PFSK-1 (cell line): ENCODE data around the gene PATL1.

ENCODE experiments used
- FOXP2 ChIP-seq: optimal IDR thresholded peaks from 2 replicates; pipeline ENCODE3; 2011; ENCODE audit warnings: borderline replicate concordance, control low read depth, inconsistent platforms; ENCODE audit not compliant: insufficient read depth; ENCODE audit errors: extremely low read length, extremely low read depth
- POLR2AphosphoS5 ChIP-seq: IDR thresholded peaks from 2 replicates; pipeline ENCODE4 v1.6.1; 2012; ENCODE audit warnings: low read depth, mild to moderate bottlenecking, control low read depth, low read length, moderate library complexity
- TAF1 ChIP-seq: IDR thresholded peaks from 2 replicates; pipeline ENCODE4 v1.6.1; 2012; ENCODE audit warnings: low read length, control low read depth, borderline replicate concordance; ENCODE audit not compliant: insufficient read depth
- TF ChIP-seq, protein P1 (sequence below), 2 experiments: IDR thresholded peaks; 2 replicates each; pipeline versions ENCODE4 v1.6.1 to v1.8.0; 2011 to 2012; ENCODE audit warnings: low read depth in 2 of 2, low read length in 2 of 2, control low read depth in 1 of 2, inconsistent platforms in 1 of 2, mild to moderate bottlenecking in 1 of 2, moderate library complexity in 1 of 2; ENCODE audit not compliant: insufficient read depth in 1 of 2

DNA sequence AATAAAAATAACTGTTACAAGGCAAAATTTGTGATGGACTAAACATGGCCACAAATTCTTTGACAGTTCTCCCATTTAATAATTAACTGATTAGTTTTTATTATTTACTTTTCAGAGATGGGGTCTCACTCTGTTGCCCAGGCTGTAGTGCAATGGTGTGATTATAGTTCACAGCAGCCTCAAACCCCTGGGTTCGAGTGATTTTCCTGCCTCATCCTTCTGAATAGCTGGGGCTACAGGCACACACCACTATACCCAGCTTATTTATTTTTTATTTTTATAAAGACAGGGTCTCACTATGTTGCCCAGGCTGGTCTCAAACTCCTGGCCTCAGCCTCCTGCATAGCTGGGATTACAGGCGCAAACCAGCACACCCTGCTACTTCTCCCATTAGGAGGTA is 4.5 kb upstream of the PATL1 start:
- TF ChIP-seq, protein P1, sequence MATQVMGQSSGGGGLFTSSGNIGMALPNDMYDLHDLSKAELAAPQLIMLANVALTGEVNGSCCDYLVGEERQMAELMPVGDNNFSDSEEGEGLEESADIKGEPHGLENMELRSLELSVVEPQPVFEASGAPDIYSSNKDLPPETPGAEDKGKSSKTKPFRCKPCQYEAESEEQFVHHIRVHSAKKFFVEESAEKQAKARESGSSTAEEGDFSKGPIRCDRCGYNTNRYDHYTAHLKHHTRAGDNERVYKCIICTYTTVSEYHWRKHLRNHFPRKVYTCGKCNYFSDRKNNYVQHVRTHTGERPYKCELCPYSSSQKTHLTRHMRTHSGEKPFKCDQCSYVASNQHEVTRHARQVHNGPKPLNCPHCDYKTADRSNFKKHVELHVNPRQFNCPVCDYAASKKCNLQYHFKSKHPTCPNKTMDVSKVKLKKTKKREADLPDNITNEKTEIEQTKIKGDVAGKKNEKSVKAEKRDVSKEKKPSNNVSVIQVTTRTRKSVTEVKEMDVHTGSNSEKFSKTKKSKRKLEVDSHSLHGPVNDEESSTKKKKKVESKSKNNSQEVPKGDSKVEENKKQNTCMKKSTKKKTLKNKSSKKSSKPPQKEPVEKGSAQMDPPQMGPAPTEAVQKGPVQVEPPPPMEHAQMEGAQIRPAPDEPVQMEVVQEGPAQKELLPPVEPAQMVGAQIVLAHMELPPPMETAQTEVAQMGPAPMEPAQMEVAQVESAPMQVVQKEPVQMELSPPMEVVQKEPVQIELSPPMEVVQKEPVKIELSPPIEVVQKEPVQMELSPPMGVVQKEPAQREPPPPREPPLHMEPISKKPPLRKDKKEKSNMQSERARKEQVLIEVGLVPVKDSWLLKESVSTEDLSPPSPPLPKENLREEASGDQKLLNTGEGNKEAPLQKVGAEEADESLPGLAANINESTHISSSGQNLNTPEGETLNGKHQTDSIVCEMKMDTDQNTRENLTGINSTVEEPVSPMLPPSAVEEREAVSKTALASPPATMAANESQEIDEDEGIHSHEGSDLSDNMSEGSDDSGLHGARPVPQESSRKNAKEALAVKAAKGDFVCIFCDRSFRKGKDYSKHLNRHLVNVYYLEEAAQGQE (IDR thresholded peaks at IDR 0.05; ENCODE audit: insufficient read depth in 1 of 2, low read depth in 2 of 2, low read length in 2 of 2), result no peak
- TF ChIP-seq POLR2AphosphoS5 (no peak), TAF1 (no peak), FOXP2 (no peak)
